HG02970 (cell line): ENCODE results near the gene IL2RA.
"Not testable (repeated sequence)": the region's sequence is repeated elsewhere in the genome, so short reads cannot be mapped to it uniquely, and the experiment has no call there.

Experiments
- ATAC-seq: cut with Tn5 transposase; IDR thresholded peaks from one replicate; pipeline ENCODE4 v1.9.1; 2021; ENCODE audit warnings: mild to moderate bottlenecking, moderate library complexity, moderate number of reproducible peaks; ENCODE audit not compliant: unreplicated experiment, low FRiP score

The IL2RA gene

GRCh38 chr10:6062101-6062771 is at the start of gene IL2RA:
Gene IL2RA, minus strand, starts transcription at chr10:6062367. Its CDS starts 216 bp downstream, at chr10:6062151.
- no peak for ATAC-seq

- ATAC-seq: no peak
Observed at GRCh38 chr10:6110136-6110535, 48.0 kb upstream of the IL2RA start.

GRCh38 chr10:6109444-6109775 is 47.2 kb upstream of the IL2RA start:
- ATAC-seq: no peak

- no peak for ATAC-seq
Observed at GRCh38 chr10:6108631-6109443, 46.7 kb upstream of the IL2RA start.

- ATAC-seq: no peak
Observed at GRCh38 chr10:6108072-6108471, 45.9 kb upstream of the IL2RA start.

- not testable (repeated sequence) for ATAC-seq
Observed at GRCh38 chr10:6107616-6108015, 45.4 kb upstream of the IL2RA start.

GRCh38 chr10:6103591-6103990 is 41.4 kb upstream of the IL2RA start:
- ATAC-seq: no peak

- no peak for ATAC-seq
Observed at GRCh38 chr10:6102128-6102527, 40.0 kb upstream of the IL2RA start.

- peak; percentile 53 for ATAC-seq
Observed at GRCh38 chr10:6101181-6101580, 39.0 kb upstream of the IL2RA start.

GRCh38 chr10:6100370-6100769 is 38.2 kb upstream of the IL2RA start:
- ATAC-seq: no peak

GRCh38 chr10:6098156-6098555 is 36.0 kb upstream of the IL2RA start:
- no peak for ATAC-seq

- no peak for ATAC-seq
Observed at GRCh38 chr10:6097063-6097462, 34.9 kb upstream of the IL2RA start.

- no peak for ATAC-seq
Observed at GRCh38 chr10:6095810-6096570, 33.8 kb upstream of the IL2RA start.

- no peak for ATAC-seq
Observed at GRCh38 chr10:6092731-6093130, 30.6 kb upstream of the IL2RA start.

- no peak for ATAC-seq
Observed at GRCh38 chr10:6091630-6092029, 29.5 kb upstream of the IL2RA start.

GRCh38 chr10:6089334-6090219 is 27.4 kb upstream of the IL2RA start:
- no peak for ATAC-seq

- peak; percentile 95 for ATAC-seq
Observed at GRCh38 chr10:6088721-6089333, 26.7 kb upstream of the IL2RA start, which contains the start of gene RBM17. Gene RBM17, plus strand, starts transcription at chr10:6089034. Its CDS starts 8,032 bp downstream, at chr10:6097066.

- ATAC-seq: no peak
Observed at GRCh38 chr10:6086375-6087233, 24.4 kb upstream of the IL2RA start.
